HL-60/S4 treated with retinoic acid at 250 ng/mL for 4 days and 3 days (cell line): ENCODE data around the gene PLEKHG5.
"Not testable (repeated sequence)": the region's sequence is repeated elsewhere in the genome, so short reads cannot be mapped to it uniquely, and the experiment has no call there.

Experiments used
- in situ Hi-C: fragments of 300-500 bp; cut with MboI; formaldehyde crosslinking; loops from 2 replicates; pipeline ENCODE4 v1.7.0; 2022; ENCODE audit warnings: low sequenced_read_pairs

The PLEKHG5 gene

DNA sequence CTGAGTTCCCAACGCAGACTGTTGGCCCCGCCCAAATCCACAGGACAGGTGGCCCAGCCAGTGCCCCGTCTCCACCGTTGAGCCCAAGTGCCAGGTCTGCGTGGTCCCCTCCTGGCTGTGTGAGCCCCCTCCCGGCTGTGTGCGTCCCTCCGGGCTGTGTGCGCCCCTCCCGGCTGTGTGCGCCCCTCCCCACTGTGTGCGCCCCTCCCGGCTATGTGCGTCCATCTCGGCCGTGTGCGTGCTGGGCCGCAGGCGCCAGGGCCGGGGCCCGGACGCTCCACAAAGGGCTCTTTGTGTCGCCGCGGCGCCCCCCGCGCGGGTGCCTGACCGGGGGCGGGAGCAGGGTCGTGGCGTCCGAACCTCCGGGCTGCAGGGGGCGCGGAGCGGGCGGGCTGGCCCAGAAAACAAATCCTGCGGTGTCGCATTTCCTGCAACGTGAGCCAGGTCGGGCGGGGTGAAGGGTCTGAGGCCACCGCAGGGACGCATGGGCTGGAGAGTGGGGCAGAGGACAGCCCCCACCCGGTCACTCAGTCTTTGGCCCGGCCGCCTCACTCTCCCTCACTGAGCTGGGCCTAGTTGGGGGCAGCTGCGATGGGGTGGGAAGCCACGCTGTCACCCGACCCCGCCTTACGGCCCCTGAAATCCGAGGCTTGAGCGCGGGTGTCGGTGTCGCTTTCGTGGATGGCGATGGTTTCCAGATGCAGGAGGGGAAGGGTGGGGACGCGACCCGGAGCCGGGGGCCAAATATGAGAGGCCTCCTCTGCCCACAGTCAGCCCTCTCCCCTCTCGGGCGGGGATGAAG, 44.2 kb downstream of the PLEKHG5 start:
- in situ Hi-C loops, result no loop called here

GRCh38 chr1:6446665-6447015, 44.8 kb downstream of the PLEKHG5 start:
- in situ Hi-C loops, result no loop called here

GRCh38 chr1:6445929-6446328, 45.5 kb downstream of the PLEKHG5 start:
- in situ Hi-C loops, result not testable (repeated sequence)

DNA sequence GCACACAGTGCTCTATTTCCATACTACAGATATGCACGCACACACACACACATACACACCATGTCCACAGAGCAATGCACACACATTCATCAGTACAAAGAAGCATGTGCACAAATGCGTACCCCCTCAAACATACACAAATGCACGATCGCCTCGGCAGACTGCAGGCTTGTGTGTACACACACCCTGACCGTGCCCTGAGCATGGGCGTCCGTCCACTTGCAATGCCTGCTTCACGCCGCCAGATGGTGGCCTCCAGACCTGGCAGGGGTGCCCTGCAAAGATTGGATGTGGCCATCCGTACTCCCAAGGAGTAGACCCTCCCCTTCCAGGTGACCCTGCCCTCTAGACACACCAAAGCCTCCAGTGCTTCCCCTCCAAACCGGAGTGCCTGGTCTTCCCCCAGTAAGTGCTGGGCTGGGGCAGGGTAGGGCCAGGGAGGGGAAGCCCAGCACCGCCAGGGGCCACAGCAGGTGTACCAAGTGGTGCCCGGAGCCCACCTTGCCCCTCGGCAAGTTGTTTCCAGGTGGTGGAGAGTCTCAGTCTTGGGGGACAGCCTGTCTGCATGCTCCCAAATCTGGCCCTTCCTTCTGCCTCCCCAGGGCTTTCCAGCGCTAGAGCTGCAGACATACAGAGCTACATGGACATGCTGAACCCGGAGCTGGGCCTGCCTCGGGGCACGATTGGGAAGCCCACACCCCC, 46.3 kb downstream of the PLEKHG5 start:
- in situ Hi-C loops, result no loop called here

DNA sequence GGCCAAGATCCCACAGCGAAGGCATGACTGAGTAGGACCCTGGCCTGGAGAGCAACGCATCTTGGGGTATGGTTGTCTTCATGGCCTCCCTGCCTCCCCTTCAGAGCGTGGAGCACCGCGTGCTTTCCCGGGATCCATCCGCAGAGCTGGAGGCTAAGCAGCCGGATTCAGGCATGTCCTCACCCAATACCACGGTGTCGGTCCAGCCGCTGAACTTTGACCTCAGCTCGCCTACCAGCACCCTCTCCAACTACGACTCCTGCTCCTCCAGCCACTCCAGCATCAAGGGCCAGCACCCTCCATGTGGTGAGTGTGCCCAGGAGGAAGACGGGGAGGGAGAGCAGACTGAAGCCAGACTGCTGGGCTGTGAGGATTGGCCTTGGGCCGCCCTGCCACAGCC, 47.1 kb downstream of the PLEKHG5 start:
- in situ Hi-C loops, result no loop called here

- in situ Hi-C loops, result no loop called here
Observed at GRCh38 chr1:6443339-6444115, 47.9 kb downstream of the PLEKHG5 start.

- in situ Hi-C loops, result no loop called here
Observed at GRCh38 chr1:6441586-6441985, 49.9 kb downstream of the PLEKHG5 start.

DNA sequence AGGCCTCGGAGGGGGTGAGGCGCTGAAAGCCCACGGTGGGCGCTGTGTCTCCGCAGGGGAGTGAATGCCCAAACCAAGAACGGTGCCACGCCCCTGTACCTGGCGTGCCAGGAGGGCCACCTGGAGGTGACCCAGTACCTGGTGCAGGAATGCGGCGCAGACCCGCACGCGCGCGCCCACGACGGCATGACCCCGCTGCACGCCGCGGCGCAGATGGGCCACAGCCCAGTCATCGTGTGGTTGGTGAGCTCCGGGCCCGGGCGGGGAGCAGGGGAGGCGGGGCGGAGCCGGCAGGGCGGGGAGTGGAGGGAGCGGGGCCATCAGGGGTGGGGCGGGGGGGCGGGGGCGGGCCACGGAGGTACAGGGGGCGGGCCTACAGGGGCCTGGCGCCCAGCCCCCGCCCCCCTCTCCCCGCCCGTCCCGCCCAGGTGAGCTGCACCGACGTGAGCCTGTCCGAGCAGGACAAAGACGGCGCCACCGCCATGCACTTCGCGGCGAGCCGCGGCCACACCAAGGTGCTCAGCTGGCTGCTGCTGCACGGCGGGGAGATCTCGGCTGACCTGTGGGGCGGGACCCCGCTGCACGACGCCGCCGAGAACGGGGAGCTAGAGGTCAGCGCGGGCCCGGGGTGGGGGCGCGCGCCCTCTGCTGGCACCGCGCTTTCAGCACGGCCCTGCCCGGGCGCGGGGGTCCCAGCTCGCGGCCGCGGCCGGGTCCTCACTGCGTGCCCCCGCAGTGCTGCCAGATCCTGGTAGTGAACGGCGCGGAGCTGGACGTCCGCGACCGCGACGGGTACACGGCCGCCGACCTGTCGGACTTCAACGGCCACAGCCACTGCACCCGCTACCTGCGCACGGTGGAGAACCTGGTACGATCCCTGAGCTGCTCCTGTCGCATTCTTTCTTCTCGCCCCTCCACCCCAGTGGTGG, 51.0 kb downstream of the PLEKHG5 start:
- in situ Hi-C loops, result no loop called here

GRCh38 chr1:6438047-6438525, 53.4 kb downstream of the PLEKHG5 start:
- in situ Hi-C loops, result no loop called here

DNA sequence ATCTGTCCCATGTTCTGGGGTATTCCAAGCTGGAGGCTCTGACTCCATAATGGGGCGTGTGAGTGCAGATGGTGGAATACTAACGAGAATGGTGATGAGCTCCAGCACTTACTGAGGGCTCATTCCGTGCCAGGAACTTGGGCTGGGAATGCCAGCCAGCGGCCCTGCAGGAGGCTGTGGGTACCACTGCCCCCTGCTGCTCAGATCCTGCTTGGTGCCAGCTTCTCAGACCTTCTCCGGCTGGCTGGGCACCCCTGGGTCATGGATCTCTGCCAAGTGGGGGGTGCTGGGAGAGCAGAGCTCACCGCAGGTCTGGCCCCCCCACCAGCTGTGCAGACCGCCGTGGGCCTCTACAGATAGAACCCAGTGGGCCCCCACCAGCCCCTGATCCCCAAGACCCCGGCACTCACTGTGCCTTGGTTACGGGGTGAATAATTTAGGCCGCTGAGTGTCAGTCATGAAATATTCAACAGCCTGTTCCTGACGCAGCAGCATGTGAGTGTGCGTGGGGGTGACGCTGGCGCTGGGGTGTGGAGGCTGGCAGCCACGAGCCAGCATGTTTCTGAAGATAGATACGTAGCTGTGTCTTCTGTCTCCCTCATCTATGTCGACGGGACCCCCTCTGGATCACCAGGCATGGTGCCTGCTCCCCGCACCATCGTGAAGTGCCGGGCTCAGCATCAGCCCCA, 54.3 kb downstream of the PLEKHG5 start:
- in situ Hi-C loops, result not testable (repeated sequence)

DNA sequence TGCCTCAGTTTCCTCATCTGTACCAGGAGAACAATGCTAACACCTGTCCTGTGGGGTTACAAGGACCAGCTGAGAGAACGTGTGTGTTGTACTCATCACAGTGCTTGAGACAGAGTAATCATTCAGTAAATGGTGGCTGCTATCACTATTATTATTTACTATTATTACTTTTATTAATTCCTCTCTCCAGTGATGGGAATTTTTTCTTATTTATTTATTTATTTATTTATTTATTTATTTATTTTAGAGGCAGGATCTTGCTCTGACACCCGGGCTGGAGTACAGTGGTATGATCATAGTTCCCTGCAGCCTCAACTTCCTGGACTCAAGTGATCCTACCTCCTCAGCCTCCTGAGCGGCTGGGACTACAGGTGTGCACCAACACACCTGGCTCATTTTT, 55.2 kb downstream of the PLEKHG5 start:
- in situ Hi-C loops, result not testable (repeated sequence)

DNA sequence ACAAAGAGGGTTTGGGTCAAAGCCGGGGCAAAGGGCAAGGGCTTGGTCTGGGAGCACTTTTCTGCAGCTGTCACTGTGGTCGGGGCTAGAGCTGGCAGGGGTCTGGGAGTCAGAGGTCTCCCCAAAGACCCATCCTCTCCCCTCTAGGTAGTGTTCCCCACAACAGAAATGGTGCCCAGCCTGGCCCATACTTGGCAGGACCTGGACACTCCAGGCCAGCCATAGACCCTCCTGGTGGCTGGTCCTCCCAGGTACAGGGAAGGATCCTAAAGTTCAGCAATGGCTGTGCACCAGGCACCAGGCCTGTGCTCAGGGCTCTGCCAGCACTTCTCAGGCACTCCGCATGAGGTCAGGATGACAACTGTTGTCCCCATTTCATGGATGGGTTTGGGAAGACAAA, 55.9 kb downstream of the PLEKHG5 start:
- in situ Hi-C loops, result no loop called here

GRCh38 chr1:6435129-6435528, 56.3 kb downstream of the PLEKHG5 start:
- in situ Hi-C loops, result no loop called here

GRCh38 chr1:6434186-6434585, 57.3 kb downstream of the PLEKHG5 start:
- in situ Hi-C loops, result no loop called here

- in situ Hi-C loops, result not testable (repeated sequence)
Observed at GRCh38 chr1:6431645-6432579, 59.6 kb downstream of the PLEKHG5 start.

GRCh38 chr1:6429660-6430411, 61.6 kb downstream of the PLEKHG5 start:
- in situ Hi-C loops, result not testable (repeated sequence)

GRCh38 chr1:6428453-6428852, 63.0 kb downstream of the PLEKHG5 start:
- in situ Hi-C loops, result not testable (repeated sequence)
